Measurements from ENCODE around the gene EXTL1. TPM values are rescaled to one million over a fixed set of nuclear protein-coding genes. Genes with fewer than 3 reads are reported as not detected.
A peak's percentile ranks its signal among the peaks of the same experiment; 100 is the strongest.

EXTL1 gene
- total and polyA plus RNA-seq, 2 of the 4 experiments (the other 2 are of a cell fraction), result 0.90 to 5.2 TPM

DNA sequence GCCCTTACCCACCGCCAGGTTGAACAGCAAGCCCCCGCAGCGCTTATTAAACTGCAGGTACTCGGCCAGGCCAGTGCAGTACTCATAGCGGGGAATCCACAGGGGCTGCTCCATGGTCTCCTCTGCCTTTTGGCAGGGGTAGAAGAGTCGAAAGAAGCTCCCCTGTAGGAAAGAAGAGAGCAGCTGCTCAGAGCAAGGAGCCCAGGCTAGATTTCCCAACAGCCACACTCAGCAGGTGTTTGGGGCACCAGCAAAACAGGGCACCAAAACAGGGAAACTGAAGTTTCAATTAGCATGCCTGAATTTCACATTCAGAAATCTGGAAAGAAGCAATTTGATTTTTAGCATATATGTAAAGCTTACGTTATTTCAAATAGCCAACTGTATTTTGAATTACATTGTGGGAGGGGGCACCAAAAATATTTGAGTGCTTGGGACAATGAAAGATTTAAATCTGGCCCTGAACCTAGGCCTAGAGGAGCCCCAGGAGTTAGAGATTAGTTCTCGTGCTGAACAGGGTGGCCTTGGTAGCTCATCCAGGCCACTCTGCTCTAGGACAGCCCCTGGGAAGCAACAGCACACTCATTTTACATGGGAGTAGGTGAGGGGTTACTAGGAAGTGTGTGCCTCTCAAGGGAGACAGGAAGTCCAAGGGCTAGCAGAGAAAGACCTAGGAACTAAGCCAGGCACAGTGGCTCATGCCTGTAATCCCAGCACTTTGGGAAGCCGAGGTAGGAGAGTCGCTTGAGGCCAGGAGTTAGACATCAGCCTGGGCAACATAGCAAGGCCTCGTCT lies 31.9 kb upstream of the EXTL1 start:
- no peak overlapping the region for H2AK9ac ChIP-seq (replicated peaks; ENCODE audit: low read depth, low read length, poor library complexity)
- no peak overlapping the region for H3K23ac ChIP-seq (ENCODE audit: low read depth, low read length)
- no peak overlapping the region for H2AK5ac ChIP-seq (ENCODE audit: low read depth, low read length)
- WGBS, 2 experiments (ENCODE audit: extremely low coverage in 2 of 2, insufficient read length in 1 of 2), result 100% methylated on average over 2 of the region's 11 CpGs; no CpG with 5 or more reads in 1 of the 2 experiments
- no peak overlapping the region for H3K4ac ChIP-seq (ENCODE audit: low read depth, low read length)
- no peak overlapping the region for H4K91ac ChIP-seq (ENCODE audit: insufficient read depth, low read depth, low read length)
- dilution Hi-C loops (cut with HindIII; ENCODE audit: low sequenced_read_pairs, unreplicated experiment) (no loop called here), in situ Hi-C loops (cut with MboI; ENCODE audit: low sequenced_read_pairs) (loop anchor here (10.0 kb wide), 1 partner anchor 165 kb away; no protein-coding TSS in a partner anchor), intact Hi-C loops (cut with micrococcal nuclease) (loop anchor here (5.0 kb wide), 1 partner anchor 42 kb away; no protein-coding TSS in a partner anchor)
- H3K4me1 ChIP-seq (ENCODE audit: control insufficient read depth, insufficient read depth, low read length), result peaks cover 10% of the 10 kb centered on the region
- H3K36me3 ChIP-seq (ENCODE audit: control insufficient read depth, insufficient read depth, low read length), result peaks cover 12% of the 10 kb centered on the region
- no peak overlapping the region for H2BK120ac ChIP-seq (ENCODE audit: low read depth, low read length)
- no peak overlapping the region for H4K5ac ChIP-seq (ENCODE audit: low read depth, low read length)
- ChIA-PET CTCF (interaction anchor here (1.0 kb wide), 1 partner anchor 94 kb away, joined by 4 read pairs; no protein-coding TSS in a partner anchor), POLR2A (ENCODE audit: unreplicated experiment) (no interaction called here)
- no peak overlapping the region for H3K56ac ChIP-seq (ENCODE audit: extremely low read depth, insufficient read depth, low read length)
- no peaks in the 10 kb centered on the region for H3K9me3 ChIP-seq (ENCODE audit: control insufficient read depth, insufficient read depth, low read length)
- H3K14ac ChIP-seq (replicated peaks; ENCODE audit: low read depth, low read length), result no peak overlapping the region
- peaks cover 12% of the 10 kb centered on the region for H3K9me1 ChIP-seq (ENCODE audit: insufficient read depth, low read length)
- H3K27me3 ChIP-seq (ENCODE audit: control insufficient read depth, insufficient read depth, low read length), result no peaks in the 10 kb centered on the region
- ATAC-seq (ENCODE audit: low read depth) (no peak), DNase-seq (peak; percentile 12)
- no peaks in the 10 kb centered on the region for H4K20me1 ChIP-seq (ENCODE audit: insufficient read depth, low read length)
- no peak overlapping the region for H3K4me2 ChIP-seq (ENCODE audit: low read depth, low read length)
- no peak overlapping the region for H3K4me3 ChIP-seq (ENCODE audit: insufficient read depth, low read depth, low read length)
- no peak overlapping the region for H2BK20ac ChIP-seq (ENCODE audit: low read depth, low read length)
- BruUV-seq (replicated peaks), result no TSS peak
- TF ChIP-seq FOS (IDR thresholded peaks at IDR 0.05; ENCODE audit: low read depth, low read length) (no peak), SMC3 (IDR thresholded peaks at IDR 0.05; ENCODE audit: low read depth, low read length) (no peak), CHD1 (IDR thresholded peaks at IDR 0.05; ENCODE audit: low read depth, low read length) (no peak), RAD21 (IDR thresholded peaks at IDR 0.05; ENCODE audit: low read length) (no peak), MAZ (IDR thresholded peaks at IDR 0.05; ENCODE audit: borderline replicate concordance, low read depth, low read length) (no peak)
- H3K27ac ChIP-seq (ENCODE audit: insufficient read depth, low read length), result no peak overlapping the region
- no peak overlapping the region for H2BK5ac ChIP-seq (ENCODE audit: low read depth, low read length, poor library complexity, severe bottlenecking)
- H2BK15ac ChIP-seq (ENCODE audit: low read depth, low read length), result no peak overlapping the region
- H3K9ac ChIP-seq (ENCODE audit: low read depth, low read length), result no peak overlapping the region
- H2AFZ ChIP-seq (replicated peaks; ENCODE audit: low read length, poor library complexity), result no peak overlapping the region
- peaks cover 10 to 26% of the 10 kb centered on the region in 2 experiments; a peak in 3 of 4 replicates for H3K79me1 ChIP-seq (ENCODE audit: low read depth in 1 of 2, low read length in 2 of 2)
- peak overlapping the region in 1 of 2 experiments; percentile 28; a peak in 1 of 4 replicates for H4K8ac ChIP-seq (ENCODE audit: low read depth in 2 of 2, low read length in 2 of 2)
- no peak overlapping the region for H3K18ac ChIP-seq (ENCODE audit: low read depth, low read length)

All from IMR-90 (cell line).